ENCODE data around the gene TNNI3K. TPM values are rescaled to one million over a fixed set of nuclear protein-coding genes. Genes with fewer than 3 reads are reported as not detected.

TNNI3K gene
- polyA plus RNA-seq, 10 donors: 0.48 to 1.2 (median 0.79) TPM

DNA sequence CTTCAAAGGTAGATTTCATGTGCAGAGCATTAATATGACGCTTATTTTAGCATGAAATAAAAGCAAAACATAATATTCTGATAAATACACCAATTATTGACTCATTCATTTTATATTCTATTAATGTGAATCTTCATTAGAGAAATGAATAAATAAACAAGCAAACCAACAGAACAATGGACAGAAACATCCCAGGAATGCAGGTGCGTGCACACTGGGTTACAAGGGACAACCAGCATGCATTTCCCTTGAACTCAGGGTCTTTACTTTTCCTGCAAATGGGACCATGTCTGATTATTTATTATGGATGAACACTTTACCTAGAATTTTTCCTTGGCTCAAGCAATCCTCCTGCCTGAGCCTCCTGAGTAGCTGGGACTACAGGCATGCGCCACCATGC, 263.7 kb downstream of the TNNI3K start:
- no peak for DNase-seq

DNA sequence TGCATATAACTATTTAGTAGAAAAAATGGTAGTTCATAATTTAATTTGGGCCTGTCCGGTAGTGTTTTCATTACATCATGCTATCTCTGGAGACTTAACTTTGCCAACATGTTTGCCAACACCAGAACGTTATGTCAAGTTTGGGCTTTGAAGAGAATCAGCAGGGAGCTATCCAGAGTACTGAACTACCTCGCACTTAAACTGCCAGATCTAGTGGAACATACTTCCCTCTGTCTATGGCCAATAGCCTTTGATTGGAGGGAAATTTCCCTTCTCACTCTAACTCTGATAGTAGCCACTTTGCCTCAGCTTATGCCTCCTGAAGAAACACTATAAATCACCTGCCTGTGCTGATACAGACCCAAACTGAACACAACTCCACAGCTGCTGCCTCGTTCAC, 267.2 kb downstream of the TNNI3K start:
- peak; percentile 30 to 76 (median 60) for DNase-seq

DNA sequence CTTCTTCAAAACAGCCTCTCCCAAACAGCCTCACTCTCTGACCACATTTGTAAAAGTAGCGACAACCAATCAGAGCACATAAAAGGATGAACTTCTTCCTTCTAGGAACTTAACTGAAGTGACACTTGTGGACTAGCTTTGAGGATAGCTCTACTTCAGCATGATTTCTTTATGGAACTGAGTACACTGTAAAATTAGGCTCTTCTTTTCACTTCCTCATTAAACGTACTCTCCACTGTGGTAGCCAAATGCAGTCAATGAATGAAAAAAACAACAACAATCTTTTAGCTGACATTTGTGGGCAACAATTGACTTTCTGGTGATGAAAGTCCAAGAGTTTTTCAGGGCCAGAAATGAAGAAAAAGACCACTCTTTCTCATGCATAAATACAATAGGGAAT, 267.7 kb downstream of the TNNI3K start:
- DNase-seq: no peak

DNA sequence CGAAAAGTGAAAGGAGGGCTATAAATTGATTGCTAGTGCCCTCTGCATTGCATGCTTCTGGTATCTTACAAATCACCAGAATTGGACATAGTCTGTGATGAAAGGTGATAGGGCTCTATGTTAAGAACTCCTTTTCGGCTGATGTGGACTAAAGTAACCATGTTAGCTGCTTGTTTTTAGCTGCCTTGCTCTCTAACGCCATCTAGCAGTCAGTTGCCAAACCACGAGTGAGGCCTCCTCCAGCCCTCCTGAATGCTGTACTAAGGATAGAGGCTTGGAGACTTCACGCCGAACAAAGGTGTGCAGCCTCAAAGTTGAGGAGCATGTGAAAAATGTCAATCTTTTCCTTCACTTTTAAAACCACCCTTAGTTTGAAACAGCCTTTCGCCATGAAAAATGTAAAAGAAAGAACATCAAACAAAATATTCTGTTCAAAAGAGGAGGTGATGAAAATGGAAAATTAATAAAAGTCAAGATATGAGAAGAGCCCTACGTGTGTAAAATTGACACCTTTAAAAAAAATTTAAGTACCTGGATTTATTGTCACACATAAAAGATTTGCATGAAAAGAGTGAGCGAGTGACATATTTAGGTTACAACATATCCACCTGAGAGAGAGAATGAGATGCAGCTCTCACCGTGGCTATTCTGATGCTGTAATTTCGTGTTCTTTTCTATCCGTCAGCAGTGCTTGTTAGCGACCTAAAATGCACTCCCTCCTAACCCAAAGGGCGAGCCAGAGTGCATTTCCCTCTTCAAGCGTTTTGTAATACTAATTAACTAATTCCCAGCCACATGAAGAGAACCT, 269.1 kb downstream of the TNNI3K start:
- peak; percentile 29 to 63 (median 44) for DNase-seq

DNA sequence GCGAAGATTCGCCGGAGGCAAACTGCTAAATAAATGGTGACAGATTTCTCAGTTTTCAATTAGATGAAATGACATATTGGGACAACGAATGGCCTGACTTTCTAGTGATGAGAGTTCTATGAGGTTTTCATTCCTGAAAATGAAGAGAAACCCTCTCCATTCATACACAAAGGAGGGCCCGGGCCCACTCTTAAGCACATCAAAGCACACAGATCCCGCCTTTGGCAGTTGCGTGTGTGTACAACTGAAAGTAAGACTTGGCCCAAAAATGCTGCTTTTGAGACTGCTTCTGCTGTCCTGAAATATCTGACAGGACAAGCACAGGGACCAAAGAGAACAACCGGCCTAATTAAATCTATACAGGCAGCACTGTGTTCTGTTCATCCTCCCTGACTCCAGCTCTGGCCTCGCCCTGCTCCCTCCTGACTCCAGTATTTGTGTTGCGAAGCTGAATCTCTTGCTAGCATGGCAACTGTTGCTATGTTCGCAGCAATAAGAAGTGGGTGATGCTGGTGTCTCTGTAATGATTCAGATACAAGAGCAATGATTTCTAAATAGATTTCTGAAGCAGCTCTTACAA, 269.8 kb downstream of the TNNI3K start:
- peak in 1 of 3 donors; percentile 11 for DNase-seq

DNA sequence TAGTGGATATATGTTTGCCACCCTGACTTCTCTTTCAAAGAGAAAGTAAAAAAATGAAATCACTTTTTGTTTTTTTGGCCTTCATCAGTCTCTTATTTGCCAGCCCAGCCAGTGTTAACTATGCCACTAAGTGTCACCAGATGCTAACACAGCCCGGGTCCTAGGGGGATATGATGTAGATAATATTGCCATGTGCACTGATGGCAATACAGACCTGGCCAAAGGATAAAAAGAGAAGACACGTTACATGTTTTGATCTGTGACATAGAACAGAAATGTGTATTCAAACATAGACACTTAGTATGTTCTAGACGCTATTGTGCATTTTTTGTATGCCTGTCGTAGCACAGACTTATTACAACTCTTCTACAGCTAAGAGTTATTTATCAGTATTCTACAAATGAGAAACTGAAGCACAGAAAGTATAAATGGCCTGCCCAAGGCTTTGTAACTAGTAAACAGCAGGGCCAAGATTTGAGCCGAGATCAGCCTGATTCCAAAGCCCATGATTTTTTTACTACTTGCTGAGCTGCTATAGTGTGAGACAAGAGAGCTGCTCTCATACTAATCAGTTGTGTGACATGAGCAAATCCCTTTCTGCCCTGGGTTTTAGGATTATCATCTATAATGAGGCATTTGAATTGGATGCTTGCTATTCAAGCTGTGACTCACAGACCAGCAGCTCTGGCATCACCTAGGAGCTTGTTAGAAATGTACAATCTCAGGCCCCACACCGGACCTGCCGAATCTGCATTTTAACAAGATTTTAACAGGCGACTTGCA, 270.9 kb downstream of the TNNI3K start:
- no peak for DNase-seq

DNA sequence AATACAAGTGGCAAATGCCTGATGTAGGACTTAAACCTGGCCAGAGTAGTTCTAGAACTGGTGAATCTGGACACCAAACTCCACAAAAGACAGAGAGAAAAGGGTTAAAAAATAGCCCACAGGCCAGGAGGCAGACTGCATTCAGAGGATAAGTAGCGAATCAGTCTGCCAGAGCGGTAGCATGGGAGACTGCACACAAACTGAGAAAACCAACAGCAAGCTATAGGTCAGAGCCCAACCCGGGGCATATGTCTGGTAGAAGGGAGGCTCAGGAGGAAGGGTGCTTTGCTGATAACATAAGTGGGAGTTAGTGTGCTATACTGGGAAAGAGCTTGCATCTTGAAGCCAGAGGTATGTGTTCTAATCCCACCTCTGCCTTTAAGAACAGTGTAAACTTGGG, 273.3 kb downstream of the TNNI3K start:
- DNase-seq: no peak

DNA sequence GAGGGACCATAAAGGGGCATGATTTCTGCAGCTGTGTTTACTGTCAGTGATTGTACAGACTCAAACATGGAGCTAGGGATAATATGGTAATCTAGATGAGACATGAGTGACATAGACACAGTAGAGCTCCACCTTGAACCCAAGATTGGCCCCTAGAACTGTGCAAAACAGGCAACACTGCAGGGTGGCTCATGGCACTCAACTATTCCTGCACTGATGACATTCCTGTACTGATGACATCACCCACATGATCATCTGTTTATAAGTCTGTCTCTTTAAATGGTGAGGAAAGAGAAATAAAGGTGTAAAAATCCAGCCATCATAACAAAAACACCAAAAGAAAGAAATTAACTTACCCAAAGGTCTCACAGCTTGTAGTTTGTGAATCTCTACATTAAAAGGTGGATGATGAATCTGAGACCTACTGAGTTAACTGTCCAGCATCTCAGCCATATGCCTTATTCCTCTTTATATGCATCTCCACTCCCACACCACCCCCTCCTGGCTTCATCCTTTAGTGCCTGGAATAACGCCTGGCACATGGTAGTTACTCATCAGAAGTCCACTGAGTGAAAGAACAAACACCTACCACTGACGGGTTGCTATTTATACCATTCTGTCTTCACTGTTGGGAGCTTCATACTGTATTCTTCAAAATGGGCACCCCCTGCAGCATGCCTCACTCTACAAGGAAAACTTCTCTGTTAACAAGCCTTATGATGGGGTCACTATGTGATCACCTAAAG, 277.2 kb downstream of the TNNI3K start, which contains the start of gene LRRC53:
LRRC53 (minus strand) TSS at position 442 of the 746 bp plus-strand sequence. CDS start 29,262 bp downstream, outside the sequence.
- no peak for DNase-seq

DNA sequence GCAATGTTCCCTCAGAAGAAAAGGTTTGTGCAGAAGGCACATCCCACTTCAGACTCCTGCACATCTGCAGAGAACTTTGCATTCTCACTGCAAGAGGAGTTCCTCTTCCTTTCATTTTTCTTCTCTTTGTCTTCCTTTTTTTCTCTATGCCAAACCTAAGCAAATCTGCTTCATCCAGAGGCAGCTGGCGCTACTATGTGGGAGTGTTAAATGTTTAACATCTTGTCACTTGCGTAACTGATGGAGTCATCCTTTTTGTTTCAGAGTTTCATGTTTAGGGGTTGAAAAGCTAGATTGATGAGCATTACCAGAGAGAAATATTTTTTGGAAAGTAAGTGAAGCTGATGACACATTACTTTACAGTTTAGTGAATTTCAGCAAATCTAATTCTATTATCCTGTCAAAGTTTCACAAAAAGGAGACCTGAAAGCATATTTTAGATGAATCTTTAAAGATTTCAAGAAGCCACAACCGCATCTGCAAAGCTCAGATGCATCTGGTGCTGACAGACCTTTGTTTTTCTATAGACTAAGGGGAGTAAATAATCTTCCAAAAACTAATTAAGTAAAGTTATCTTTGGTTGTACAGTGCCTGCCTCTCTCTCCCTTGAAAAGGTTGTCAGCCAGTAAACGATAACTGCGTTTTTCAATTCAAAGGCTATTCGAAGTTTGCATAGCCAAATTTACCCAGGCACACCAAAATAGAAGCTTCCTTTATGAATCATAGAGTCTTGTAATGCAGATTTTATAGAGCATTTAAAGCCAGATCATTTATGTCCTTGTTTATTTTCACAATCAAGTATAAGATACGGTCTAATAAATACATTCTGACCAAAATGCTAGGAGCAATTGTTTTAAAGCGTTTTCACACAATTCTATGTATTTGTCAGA, 278.5 kb downstream of the TNNI3K start:
- DNase-seq: no peak

DNA sequence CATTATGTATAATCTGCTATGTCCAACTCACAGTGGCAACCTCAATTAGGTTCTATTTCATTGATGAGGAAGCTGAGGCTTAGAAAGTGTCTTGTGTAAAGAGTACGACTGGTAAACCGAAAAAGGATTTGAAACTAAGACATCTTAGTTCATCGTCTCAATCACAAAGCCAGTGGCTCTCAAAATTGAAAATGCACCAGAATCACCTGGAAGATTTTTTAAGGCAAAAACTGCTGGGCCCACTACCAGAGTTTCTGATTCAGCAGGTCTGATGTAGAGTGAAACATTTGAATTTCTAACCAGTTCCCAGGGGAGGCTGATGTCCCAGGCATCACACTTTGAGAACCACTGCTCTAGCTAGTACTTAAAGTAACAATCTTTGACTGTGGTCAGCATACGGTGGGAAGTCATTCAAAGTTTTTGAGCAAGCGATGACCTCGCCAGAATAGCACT, 282.4 kb downstream of the TNNI3K start:
- no peak for DNase-seq

DNA sequence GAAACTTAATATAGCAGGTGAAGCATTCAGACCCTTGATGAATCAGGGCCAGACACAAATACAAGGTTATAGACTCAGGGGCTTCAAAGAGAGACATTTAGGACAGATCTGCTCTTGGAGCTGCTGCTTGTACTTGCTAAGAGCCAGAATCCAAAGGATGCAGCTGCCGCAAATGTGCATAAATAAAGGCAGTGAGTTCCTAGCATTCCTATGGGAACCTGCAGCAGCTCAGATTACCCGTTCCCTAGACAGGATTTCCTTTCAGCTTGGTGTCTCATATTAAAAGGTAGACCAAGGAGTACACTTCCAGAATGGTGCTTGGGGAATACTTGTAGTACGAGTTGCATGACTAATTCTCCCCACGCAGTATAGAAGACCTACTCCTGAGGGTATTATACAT, 287.0 kb downstream of the TNNI3K start:
- DNase-seq: peak in 1 of 3 donors; percentile 29

DNA sequence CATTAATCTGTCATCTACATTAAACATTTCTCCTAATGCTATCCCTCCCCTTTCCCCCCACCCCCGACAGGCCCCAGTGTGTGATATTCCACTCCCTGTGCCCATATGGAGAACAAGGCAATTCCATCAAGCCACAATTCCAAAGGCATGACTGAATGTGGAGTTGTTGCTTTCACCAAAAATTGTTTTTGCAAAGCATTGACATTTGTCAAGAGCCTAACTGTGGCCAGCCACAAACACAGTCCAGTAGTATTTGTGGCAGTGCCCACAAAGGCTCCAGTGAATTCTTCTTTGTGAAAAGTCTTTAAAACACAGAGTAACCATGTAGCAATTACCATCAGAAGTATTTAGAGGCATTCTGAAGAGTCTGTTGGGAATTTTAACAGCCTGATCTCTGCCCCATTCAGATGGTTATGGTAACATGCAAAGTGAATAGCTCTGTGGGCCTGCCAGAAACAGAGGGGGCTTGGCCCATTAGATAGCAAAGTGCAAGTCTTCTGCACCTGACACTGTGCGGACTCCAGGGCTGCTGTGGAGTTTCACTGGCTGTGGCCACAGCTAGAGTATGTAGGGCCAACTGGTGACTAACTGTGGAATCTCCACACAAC, 288.8 kb downstream of the TNNI3K start:
- DNase-seq: no peak

DNA sequence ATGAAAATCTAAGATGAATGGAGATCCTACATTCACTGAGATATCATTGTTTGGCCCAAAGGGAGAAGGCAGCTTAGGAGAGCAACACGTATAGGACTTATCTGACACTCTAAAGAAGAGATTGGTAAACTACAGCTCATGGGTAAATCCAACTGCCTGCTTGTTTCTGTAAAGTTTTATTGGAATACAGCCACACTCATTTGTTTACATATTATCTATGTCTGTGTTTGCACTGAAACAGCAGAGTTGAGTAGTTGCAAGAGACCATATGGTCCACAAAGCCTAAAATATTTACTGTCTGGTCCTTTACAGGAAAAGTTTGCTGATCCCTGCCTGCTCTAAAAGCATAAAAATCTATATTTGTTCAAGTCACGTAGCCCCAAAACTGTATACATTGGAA, 291.5 kb downstream of the TNNI3K start:
- DNase-seq: no peak

DNA sequence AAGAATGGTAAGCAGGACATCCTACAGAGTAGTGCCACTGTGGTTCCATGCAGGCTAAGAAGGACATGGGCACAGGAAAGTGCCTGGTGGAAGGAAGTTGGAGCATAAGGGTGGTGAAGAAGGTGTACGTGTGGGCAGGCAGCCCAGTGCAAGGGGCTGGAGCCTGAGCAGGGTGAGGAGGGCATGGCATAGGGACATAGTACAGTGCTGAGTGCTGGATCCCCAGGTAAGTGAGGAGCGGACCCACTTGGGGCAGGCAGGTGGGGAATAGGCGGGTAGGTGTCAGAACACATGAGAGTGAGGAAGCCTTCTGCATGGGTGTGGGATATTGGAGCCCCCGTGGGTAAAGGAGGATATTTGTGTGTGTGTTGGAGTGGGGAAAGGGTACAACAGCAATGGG, 292.9 kb downstream of the TNNI3K start:
- no peak for DNase-seq

DNA sequence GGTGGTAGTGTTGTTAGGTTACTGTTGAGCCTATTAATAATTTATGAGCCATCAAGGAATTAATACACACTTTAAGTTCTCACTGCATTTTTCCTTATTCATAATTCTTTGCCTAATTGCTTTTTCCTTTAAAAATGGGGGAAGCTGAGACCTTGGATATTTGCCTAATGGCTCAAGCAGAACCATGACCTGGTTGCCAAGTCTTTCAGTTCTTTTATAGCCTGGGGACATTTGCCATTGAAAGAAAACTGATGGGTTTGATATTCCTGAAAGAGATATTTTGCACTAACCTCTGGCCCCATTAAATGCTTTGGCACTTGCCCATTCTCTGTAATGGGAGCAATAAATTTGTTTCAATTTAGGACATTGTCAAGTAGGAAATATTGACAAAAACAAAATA, 295.7 kb downstream of the TNNI3K start:
- DNase-seq: peak in 1 of 3 donors; percentile 22

DNA sequence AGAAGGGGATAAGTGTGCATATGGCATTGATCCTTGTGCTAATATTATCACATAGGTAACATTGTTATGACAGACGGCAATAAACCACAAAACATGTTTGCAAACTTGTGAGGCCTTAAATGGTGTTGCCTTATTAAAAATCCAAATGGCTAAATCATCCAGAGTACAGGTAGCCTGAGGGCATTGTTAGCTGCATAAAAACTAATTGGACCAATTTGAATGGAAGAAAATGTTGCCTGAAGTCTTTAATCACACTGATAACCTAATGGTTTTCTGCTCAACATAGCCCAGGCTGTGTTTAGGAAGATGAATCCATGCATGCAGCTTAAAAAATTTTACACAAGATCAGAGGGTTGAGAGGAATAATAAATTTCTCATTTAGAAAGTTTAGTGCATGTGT, 296.6 kb downstream of the TNNI3K start:
- no peak for DNase-seq

DNA sequence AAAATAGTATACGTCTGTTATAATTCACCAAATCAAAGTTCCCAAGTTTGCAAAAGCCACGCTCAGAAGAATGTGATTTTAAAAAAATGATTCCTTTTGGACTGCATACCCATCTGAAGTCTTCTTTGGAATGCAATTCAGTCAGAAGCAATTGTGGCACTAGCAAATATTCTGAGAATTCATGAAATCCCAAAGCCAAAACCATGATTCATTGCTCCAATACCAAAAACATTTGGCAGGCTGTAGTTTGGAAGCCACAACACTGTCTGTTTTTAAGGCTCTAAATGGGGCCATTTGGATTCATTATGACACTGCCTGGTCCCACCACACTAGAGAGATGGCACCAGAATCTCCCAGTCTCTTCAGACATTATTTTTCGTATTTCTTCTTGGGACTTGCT, 299.1 kb downstream of the TNNI3K start:
- peak in 1 of 3 donors; percentile 35 for DNase-seq

DNA sequence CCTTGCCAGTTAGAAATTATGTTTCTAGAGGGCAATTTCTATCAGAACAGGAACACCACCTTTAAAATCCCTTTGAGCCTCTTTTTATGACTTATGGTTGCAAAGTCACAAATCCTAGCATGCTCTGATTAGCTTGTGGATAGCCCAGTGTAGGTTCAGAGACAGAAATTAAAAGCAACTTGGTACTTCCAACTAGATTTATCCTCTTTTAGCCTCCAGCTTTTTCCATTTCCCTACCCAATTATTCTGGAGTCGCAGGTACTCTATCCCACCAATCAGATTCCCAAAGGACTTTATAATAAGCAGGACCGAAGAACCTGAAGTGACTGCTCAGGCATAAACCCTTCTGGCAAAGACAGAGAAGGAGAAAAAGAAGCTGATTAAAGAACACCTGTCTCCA, 310.6 kb downstream of the TNNI3K start:
- DNase-seq: no peak

DNA sequence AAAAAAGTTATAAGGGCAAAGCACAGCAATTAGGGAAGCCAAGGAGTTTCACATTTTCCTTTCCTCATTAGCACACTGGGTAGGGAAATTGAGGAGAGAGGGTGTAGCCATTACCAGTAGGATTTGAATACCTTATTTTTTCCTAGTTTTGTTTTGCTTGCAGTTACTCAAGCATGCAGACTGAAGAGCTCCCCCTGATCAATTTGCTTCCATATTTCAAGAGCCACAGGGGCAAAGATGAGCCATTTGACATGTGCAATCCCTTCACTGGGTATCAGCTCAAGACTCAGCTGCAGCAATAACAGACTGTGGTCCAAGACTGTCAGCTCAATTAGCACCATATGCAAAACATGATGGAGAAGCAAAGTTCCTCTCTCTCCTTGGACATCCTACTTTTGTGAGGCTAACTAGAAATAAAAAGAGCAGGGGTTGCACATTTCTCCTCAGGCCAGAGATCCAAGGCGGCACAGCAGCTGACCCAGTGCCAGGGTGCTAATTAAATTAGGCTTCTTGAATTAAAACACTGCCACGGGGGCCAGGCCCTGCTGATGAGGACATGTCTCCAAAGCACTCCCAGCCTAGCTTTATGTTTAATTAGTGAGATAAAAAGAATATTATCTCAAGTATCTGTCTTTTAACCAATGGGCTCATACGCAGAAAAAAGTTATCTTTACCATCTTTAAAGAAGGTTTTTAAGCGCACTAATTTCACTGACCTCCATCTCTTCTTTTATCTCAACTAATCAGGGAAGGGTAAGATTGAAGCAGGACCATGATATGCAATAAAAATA, 314.0 kb downstream of the TNNI3K start:
- no peak for DNase-seq

All from muscle of back (tissue), 11 donors.